ENCODE measurements around the gene HOMEZ.
A peak's percentile ranks its signal among the peaks of the same experiment; 100 is the strongest.

The HOMEZ gene

DNA sequence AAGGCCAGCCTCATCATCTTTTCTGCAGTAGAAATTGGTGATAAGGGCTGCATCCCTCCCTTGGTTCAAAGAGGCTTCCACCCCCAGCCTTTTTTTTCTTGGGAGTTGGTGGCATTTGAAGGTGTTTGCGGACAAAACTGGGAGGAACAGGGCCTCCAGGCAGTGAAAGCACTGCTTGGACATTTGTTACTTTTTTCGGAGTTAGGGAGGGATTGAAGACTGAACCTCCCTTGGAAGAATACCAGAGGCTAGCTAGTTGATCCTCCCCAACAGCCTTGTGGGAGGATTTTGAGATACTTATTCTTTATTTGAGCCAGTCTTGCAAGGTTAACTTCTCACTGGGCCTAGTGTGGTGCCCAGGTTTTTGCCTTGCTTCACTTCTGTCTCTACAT, 38.5 kb upstream of the HOMEZ start:
- TF ChIP-seq, protein P1, sequence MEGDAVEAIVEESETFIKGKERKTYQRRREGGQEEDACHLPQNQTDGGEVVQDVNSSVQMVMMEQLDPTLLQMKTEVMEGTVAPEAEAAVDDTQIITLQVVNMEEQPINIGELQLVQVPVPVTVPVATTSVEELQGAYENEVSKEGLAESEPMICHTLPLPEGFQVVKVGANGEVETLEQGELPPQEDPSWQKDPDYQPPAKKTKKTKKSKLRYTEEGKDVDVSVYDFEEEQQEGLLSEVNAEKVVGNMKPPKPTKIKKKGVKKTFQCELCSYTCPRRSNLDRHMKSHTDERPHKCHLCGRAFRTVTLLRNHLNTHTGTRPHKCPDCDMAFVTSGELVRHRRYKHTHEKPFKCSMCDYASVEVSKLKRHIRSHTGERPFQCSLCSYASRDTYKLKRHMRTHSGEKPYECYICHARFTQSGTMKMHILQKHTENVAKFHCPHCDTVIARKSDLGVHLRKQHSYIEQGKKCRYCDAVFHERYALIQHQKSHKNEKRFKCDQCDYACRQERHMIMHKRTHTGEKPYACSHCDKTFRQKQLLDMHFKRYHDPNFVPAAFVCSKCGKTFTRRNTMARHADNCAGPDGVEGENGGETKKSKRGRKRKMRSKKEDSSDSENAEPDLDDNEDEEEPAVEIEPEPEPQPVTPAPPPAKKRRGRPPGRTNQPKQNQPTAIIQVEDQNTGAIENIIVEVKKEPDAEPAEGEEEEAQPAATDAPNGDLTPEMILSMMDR (conservative IDR thresholded peaks at IDR 0.05; ENCODE audit: low read length), result no peak
- no peak overlapping the region for H3K4me3 ChIP-seq (ENCODE audit: low read length)
- DNase-seq (ENCODE audit: low read depth), result no peak

DNA sequence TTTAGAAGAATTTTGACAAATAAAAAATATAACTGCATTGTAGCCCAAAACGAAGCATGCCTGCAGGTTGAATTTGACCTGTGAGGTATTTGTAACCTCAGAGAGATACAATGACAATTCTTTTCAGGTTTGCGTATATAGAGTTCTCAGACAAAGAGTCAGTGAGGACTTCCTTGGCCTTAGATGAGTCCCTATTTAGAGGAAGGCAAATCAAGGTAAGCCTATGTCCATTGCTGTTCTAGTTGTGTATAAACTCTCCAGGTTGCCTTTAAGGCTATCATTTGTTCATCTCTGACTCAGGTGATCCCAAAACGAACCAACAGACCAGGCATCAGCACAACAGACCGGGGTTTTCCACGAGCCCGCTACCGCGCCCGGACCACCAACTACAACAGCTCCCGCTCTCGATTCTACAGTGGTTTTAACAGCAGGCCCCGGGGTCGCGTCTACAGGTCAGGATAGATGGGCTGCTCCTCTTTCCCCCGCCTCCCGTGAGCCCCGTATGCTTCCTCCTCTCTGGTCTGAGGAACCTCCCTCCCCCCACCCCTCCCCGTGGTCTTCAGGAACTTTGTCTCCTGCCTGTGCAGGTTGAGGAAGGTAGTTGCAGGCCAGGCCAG, 38.0 kb upstream of the HOMEZ start:
- no peak overlapping the region for H3K4me3 ChIP-seq (ENCODE audit: low read length)
- TF ChIP-seq, protein P1 (conservative IDR thresholded peaks at IDR 0.05; ENCODE audit: low read length), result no peak
- no peak for DNase-seq (ENCODE audit: low read depth)

DNA sequence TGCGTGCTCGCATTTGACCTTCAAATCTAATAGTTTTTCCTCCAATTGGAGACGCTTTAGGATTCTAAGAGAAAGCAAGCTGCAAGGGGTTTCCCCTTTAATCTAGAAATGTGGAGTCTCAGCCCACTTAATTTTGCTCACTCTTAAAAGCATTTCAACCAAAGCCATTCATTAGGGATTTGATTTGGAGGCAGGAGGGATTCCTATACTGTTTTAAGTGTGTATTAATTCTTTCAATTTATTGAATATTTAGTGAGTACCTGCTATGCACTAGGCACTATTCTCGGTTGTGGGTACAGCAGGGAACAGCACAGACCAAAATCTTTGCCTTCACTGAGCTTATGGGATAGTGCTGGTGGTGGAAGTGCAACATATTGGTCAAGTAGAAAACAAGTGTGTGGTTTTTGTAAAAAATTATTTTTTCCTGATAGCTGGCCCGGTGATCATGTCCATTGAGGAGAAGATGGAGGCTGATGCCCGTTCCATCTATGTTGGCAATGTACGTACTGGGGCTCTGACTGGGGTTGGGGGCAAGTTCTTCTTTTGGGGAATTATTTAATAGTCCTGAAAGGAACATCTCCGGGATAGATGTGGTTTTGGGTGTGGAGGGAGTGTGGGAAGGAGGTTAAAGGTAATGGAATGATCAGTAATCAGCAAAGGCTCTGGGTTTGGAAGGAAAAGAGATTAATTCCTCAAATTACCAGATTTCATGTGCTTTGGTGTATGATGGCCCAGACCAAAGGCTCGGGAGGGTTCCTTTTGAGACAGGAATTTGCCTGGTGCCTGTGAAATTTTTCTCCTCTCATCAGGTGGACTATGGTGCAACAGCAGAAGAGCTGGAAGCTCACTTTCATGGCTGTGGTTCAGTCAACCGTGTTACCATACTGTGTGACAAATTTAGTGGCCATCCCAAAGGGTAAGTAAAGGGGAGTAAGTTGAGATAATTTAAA, 36.9 kb upstream of the HOMEZ start:
- DNase-seq (ENCODE audit: low read depth), result no peak
- TF ChIP-seq, protein P1 (conservative IDR thresholded peaks at IDR 0.05; ENCODE audit: low read length), result no peak
- peak overlapping the region; percentile 93 for H3K4me3 ChIP-seq (ENCODE audit: low read length)

DNA sequence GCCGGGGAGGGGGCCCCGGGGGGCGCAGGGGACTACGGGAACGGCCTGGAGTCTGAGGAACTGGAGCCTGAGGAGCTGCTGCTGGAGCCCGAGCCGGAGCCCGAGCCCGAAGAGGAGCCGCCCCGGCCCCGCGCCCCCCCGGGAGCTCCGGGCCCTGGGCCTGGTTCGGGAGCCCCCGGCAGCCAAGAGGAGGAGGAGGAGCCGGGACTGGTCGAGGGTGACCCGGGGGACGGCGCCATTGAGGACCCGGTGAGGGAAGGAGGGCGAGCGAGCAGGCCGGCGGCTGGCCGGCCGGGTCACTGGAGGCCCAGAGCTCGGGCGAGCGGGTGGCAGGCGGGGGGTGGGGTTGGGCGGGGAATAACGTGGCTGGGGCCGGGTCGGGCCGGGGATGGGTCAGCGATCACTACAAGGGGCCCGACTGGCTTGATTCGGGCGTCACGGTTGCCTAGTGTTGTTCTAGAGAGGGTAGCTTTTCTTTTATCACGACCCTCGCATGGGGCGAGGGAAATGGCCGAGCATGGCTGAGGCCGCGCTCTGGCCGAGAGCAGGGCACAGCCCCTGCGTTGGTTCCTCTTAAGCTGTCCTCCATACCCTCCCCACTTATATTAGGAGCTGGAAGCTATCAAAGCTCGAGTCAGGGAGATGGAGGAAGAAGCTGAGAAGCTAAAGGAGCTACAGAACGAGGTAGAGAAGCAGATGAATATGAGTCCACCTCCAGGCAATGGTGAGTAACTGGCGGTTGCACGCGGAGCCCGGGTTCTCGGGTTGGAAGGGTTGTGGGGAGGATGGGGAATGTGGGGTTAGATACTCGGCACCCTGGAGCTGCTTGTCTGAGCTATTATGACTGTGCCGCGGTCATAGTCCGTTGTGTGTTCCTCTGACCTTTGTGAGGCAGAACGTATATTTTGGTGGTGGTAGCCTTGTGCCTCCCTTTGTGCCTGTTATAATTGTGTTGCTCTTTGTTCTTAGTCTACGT, 35.9 kb upstream of the HOMEZ start:
- peak overlapping the region; percentile 93 for H3K4me3 ChIP-seq (ENCODE audit: low read length)
- peak; percentile 57 for DNase-seq (ENCODE audit: low read depth)
- TF ChIP-seq, protein P1 (conservative IDR thresholded peaks at IDR 0.05; ENCODE audit: low read length), result 0 out of 2 replicates have a peak, but pooled peaks have one; percentile 16

DNA sequence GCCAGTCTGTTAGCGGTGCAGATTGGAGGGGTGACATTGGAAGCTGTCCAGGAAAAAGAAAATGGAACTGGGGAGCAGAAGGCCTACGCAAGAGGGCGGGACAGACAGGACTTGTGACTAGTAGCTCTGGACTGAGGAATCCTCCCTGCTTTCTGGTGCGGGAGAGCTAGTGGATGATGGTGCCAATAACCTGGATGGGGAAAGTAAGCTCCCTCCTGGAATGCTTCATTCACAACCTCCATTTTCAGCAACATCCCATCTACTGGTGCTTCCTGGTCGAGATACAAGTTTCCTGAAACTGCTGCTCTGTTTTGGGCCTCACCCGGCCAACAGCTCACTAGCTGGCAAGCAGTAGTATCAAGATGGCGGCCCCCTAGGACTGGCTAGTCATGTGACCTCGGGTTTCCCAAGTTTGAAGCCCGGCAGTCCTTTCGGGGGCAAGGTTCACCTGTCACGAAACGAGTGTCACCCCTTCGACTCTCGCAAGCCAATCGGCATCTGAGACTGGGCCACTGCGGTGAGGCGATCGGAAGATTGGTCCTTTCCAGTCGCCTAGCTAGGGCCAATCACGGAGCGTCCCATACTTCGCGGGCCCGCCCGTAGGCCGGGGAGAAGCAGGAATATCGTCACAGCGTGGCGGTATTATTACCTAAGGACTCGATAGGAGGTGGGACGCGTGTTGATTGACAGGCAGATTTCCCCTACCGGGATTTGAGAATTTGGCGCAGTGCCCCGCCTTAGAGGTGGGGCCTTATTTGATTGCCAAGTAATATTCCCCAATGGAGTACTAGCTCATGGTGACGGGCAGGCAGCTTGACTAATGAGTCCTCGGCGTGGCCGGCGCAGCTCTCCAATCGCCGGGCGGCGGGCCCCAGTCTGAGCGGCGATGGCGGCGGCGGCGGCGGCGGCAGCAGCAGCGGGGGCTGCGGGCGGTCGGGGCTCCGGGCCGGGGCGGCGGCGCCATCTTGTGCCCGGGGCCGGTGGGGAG, 34.9 kb upstream of the HOMEZ start, which contains the start of gene PABPN1:
TSS of gene PABPN1 (plus strand) at position 874 of the 988 bp plus-strand sequence. CDS start at position 887, 13 bp downstream.
- TF ChIP-seq, protein P1 (conservative IDR thresholded peaks at IDR 0.05; ENCODE audit: low read length), result no peak
- DNase-seq (ENCODE audit: low read depth), result peak; percentile 100
- H3K4me3 ChIP-seq (ENCODE audit: low read length), result peak within 1 kb of the TSS; percentile 93
